SU-DHL-6 (cell line): ENCODE measurements around the gene SPOCK1.

Experiments used
- H2AFZ ChIP-seq: fragments of 200-600 bp; sonication (generic); 2 replicates; pipeline ENCODE4 v1.6.1; 2014; ENCODE audit warnings: low read depth, mild to moderate bottlenecking, moderate library complexity, mixed read lengths, antibody characterized with exemption, low read length; ENCODE audit not compliant: severe bottlenecking
- H3F3A ChIP-seq: fragments of 200-600 bp; shearing (Covaris generic); 2 replicates; pipeline ENCODE4 v1.6.0; 2016; ENCODE audit warnings: antibody characterized with exemption, mild to moderate bottlenecking; ENCODE audit not compliant: insufficient read depth
- H3K27ac ChIP-seq: fragments of 200-600 bp; sonication (generic); 2 replicates; pipeline ENCODE4 v1.5.1; 2016; ENCODE audit warnings: low read depth, mild to moderate bottlenecking, low read length, moderate library complexity, mixed read lengths
- H3K27me3 ChIP-seq: fragments of 200-600 bp; sonication (generic), shearing (Covaris generic); 2 replicates; pipeline ENCODE4 v1.6.0; 2014; ENCODE audit warnings: mild to moderate bottlenecking, low read length
- H3K36me3 ChIP-seq: fragments of 200-600 bp; sonication (generic); 2 replicates; pipeline ENCODE4 v1.6.1; 2014; ENCODE audit warnings: mild to moderate bottlenecking, low read length, mixed read lengths
- H3K4me2 ChIP-seq: fragments of 300-600, 200-600 bp; shearing (Covaris generic), sonication (generic); 2 replicates; pipeline ENCODE4 v1.6.0; 2014; ENCODE audit warnings: low read length, low read depth, mild to moderate bottlenecking; ENCODE audit not compliant: poor library complexity, severe bottlenecking
- H3K4me3 ChIP-seq: fragments of 200-600 bp; sonication (generic); 2 replicates; pipeline ENCODE4 v1.5.1; 2014; ENCODE audit warnings: antibody characterized with exemption, low read length, mild to moderate bottlenecking, mixed read lengths; ENCODE audit not compliant: insufficient read depth, poor library complexity, severe bottlenecking
- H3K79me2 ChIP-seq: fragments of 200-600 bp; sonication (generic); 2 replicates; pipeline ENCODE4 v1.6.1; 2014; ENCODE audit warnings: mild to moderate bottlenecking, low read length, moderate library complexity; ENCODE audit not compliant: insufficient read depth
- H3K9ac ChIP-seq: fragments of 200-600 bp; sonication (generic); 2 replicates; pipeline ENCODE4 v1.7.0; 2014; ENCODE audit warnings: mild to moderate bottlenecking, low read length
- H3K9me2 ChIP-seq: fragments of 200-600 bp; sonication (generic); replicated peaks from 2 replicates; pipeline ENCODE4 v1.6.1; 2014; ENCODE audit warnings: low read length; ENCODE audit not compliant: insufficient read depth
- H3K9me3 ChIP-seq: fragments of 200-600 bp; sonication (generic); 2 replicates; pipeline ENCODE4 v1.6.1; 2014; ENCODE audit warnings: low read length, mixed read lengths; ENCODE audit not compliant: insufficient read depth
- H4K20me1 ChIP-seq: fragments of 200-600 bp; sonication (generic); 2 replicates; pipeline ENCODE4 v1.6.1; 2014; ENCODE audit warnings: low read depth, mild to moderate bottlenecking, antibody characterized with exemption, low read length, moderate library complexity, mixed read lengths
- CTCF ChIP-seq: fragments of 200-600 bp; sonication (generic); IDR thresholded peaks from one replicate; pipeline ENCODE4 v1.5.1; 2017; ENCODE audit warnings: antibody characterized with exemption, mild to moderate bottlenecking, low read length, moderate library complexity; ENCODE audit not compliant: insufficient read depth, poor library complexity, severe bottlenecking
- EZH2phosphoT487 ChIP-seq: fragments of 200-600 bp; sonication (generic), shearing (Covaris generic); conservative IDR thresholded peaks from 2 replicates; pipeline ENCODE4 v1.6.1; 2018; ENCODE audit warnings: mild to moderate bottlenecking, antibody characterized with exemption, low read length, moderate library complexity, mixed read lengths

Gene SPOCK1

GRCh38 chr5:137446151-137446550 lies 53.0 kb downstream of the SPOCK1 start:
- TF ChIP-seq CTCF = no peak
- no peaks in the 10 kb centered on the region for H3F3A ChIP-seq

GRCh38 chr5:137442660-137443059 lies 56.5 kb downstream of the SPOCK1 start:
- H3K79me2 ChIP-seq = no peaks in the 10 kb centered on the region

More at GRCh38 chr5:137446151-137446550, 53.0 kb downstream of the SPOCK1 start:
- Histone ChIP-seq H3K4me2 (no peak overlapping the region), H3K27me3 (no peaks in the 10 kb centered on the region), H3K9me3 (no peaks in the 10 kb centered on the region), H3K9me2 (no peaks in the 10 kb centered on the region), H3K27ac (no peak overlapping the region), H2AFZ (no peak overlapping the region), H4K20me1 (no peaks in the 10 kb centered on the region), H3K9ac (no peak overlapping the region), H3K36me3 (no peaks in the 10 kb centered on the region), H3K4me3 (no peak overlapping the region), H3K79me2 (no peaks in the 10 kb centered on the region)

GRCh38 chr5:137441476-137441875 lies 57.6 kb downstream of the SPOCK1 start:
- Histone ChIP-seq H3K27ac (no peak overlapping the region), H3K36me3 (no peaks in the 10 kb centered on the region), H2AFZ (no peak overlapping the region), H3K27me3 (no peaks in the 10 kb centered on the region), H3K79me2 (no peaks in the 10 kb centered on the region), H3K4me2 (no peak overlapping the region), H3K9me3 (no peaks in the 10 kb centered on the region), H3F3A (no peaks in the 10 kb centered on the region), H3K9ac (no peak overlapping the region), H3K4me3 (no peak overlapping the region), H3K9me2 (no peaks in the 10 kb centered on the region), H4K20me1 (no peaks in the 10 kb centered on the region)
- no peak for TF ChIP-seq EZH2phosphoT487
- no peak for TF ChIP-seq CTCF

More at GRCh38 chr5:137442660-137443059, 56.5 kb downstream of the SPOCK1 start:
- Histone ChIP-seq H3K27ac (no peak overlapping the region), H3K4me3 (no peak overlapping the region), H2AFZ (no peak overlapping the region), H3K27me3 (no peaks in the 10 kb centered on the region), H3K9me2 (no peaks in the 10 kb centered on the region), H3K4me2 (no peak overlapping the region), H3K9ac (no peak overlapping the region), H3K9me3 (no peaks in the 10 kb centered on the region), H4K20me1 (no peaks in the 10 kb centered on the region), H3K36me3 (no peaks in the 10 kb centered on the region), H3F3A (no peaks in the 10 kb centered on the region)
- TF ChIP-seq CTCF (no peak), EZH2phosphoT487 (no peak)
